Sciatic nerve (tissue), 2 donors: Measurements from ENCODE around the gene STOML2. TPM values are rescaled to one million over a fixed set of nuclear protein-coding genes. Genes with fewer than 3 reads are reported as not detected.

Experiments used
- ATAC-seq: fragments of 200-7000 bp; cut with Tn5 transposase; one replicate; pipeline ENCODE4 v1.9.1; 2020; ENCODE audit warnings: mild to moderate bottlenecking, moderate library complexity
- DNase-seq: peaks from one replicate; pipeline ENCODE4 v3.0.0-alpha.2; 2020; ENCODE audit warnings: low spot score
- intact Hi-C: fragments of 100-400 bp; cut with DNase I; formaldehyde crosslinking; loops from one replicate; pipeline ENCODE4 v1.14.2; 2022
- total RNA-seq: library from RNA; stranded (reverse); fragmentation: NEBNext Ultra II Directional; extraction: Animal tissue kit (Norgen Biotek cat#: 25700); gene quantifications from one replicate; pipeline ENCODE4 v1.2.1, GENCODE V29; 2021
- donor health status: DM: no; HTN: no; CAD: no.
- donor health status: DM: no; HTN: no; CAD: no.

The STOML2 gene
- total RNA-seq, 1 donor from 2014 or later, result 48.5 TPM

DNA sequence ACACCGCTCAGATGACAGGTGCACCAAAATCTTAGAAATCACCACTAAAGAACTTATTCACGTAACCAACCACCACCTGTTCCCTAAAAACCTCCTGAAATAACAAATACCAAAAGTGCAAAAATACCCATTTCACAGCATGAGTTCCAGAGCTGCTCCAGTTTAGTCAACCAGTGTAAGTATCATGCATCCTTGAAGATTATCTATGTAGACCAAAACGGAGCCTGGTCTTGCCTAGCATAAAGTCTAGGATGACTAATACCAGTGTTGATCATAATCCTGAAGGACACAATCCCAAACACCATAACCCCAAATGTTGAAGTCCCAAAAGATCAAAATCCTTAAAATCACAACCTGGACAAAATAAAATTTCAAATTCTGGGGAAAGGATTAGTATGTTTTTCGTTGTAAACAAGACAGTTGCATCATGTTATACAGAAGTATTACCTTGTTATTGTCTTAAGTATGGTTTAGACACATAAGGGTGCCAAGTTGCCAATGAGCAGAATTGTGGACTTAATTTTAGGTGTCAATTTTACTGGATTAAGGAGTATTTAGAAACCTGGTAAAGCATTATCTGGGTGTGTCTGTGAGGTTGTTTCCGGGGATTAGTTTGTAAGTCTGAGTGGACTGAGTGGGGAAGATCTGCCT, 48.6 kb downstream of the STOML2 start:
- intact Hi-C loops, result no loop called here
- ATAC-seq (no peak), DNase-seq (no peak)

DNA sequence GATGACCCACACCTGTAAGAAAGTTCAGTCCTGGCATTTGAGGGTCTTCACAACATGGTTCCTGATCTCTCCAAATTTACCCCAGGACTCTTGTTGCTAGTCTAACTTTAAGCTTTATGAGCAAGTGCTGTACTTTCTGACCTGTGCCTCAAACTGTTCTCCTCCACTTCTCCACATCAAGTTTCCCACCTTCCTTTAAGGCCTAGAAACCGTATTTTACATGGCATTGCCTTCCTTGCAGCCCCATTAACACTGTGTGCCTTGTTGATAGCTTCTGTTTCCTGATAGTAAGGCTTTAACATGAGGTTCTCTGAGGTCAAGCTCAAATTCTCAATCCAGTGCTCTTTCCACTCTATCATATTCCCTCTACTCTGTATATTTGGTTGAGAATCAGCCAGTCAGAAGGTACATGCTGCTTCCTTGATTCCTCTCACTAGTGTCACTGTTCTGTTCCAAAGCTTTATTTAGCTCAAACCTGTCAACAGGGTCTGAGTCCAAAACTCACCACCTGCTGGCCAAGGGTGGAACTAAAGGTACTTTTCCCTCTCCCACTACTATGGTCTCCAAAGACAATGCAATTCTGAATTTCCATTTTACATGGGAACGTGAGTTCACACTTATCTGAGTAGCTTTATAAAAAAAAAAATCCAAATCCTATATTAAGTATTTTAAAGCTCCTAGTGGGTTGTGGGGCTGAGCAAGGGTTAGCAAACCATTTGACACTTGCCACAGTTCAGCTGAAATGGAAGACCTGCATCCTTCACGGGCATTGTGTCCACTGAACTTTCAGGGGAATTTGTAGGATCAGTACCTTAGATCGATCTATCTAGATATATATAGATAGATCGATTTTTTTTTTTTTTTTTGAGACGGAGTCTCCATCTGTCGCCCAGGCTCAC, 51.6 kb downstream of the STOML2 start:
- ATAC-seq, result no peak

More for the DNA sequence above, 51.6 kb downstream of the STOML2 start:
- intact Hi-C loops, result no loop called here
- no peak for DNase-seq

Other genes starting within 250 kb of the STOML2 start
- 0.45 TPM for gene PHF24, start 144.8 kb downstream of the STOML2 start, total RNA-seq
- gene DNAJB5, start 113.4 kb downstream of the STOML2 start, total RNA-seq, result 10.6 TPM
- 166 TPM for gene VCP, start 30.5 kb downstream of the STOML2 start, total RNA-seq
- gene FANCG, start 23.2 kb downstream of the STOML2 start, total RNA-seq, result 17.5 TPM
- 25.0 TPM for gene PIGO, start 6.5 kb downstream of the STOML2 start, total RNA-seq
- 15.9 TPM for gene ATOSB, start 12.7 kb upstream of the STOML2 start, total RNA-seq
- 36.2 TPM for gene UNC13B, start 58.9 kb upstream of the STOML2 start, total RNA-seq